ENCODE results near the gene STAT3.
"Not testable (repeated sequence)": the region's sequence is repeated elsewhere in the genome, so short reads cannot be mapped to it uniquely, and the experiment has no call there.

STAT3 gene

GRCh38 chr17:42408061-42408460 lies 19.8 kb upstream of the STAT3 start:
- no peak for DNase-seq

DNA sequence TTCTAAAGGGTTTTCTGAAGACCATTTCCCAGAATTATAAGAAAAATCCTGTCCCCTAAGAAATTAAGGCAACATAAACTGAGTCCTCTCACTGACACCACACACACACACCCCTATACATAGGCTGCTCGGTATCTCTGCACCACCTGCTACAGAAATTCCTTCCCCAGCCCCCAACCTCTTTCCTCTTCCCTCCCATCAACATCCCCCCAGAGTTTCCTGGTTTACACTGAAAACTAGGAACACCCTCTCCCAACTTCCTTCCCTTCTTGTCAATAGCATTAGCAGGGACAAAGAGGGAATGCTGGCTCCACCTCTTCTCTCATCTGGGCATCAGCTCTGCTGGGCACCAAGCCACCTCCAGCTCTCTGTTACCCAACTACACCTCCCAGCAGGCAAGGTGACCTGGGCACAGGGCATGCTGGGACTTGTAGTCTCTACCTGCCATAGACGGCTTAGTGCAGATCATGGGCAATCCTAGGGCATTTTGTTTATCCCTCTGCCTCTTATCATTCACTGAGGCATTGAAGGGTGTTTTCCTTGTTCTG lies 19.1 kb upstream of the STAT3 start:
- no peak for DNase-seq

- peak; percentile 27 for DNase-seq
These were observed 18.5 kb upstream of the STAT3 start for GRCh38 chr17:42406615-42407288.

DNA sequence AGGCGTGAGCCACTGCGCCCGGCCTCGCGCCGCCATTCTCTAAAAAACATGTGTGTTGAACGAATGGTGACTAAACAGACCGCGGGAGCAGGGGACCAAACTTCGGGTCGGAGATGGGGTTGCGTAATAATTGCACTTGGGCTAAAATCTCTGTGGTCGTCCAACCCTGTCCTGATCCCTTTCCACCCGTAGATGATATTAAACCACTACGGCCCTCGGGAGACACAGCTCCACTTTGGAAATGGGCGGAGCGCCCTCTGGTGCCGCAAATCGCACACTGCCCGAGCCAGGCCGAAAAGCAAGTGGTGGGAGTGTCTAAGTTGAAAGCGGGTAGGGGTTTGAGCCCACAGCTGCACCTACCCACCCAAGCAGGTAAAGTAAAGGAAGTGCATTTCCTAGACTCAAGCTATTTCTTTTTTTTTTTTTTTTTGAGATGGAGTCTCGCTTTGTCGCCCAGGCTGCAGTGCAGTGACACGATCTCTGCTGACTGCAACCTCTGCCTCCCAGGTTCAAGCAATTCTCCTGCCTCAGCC lies 17.8 kb upstream of the STAT3 start:
- DNase-seq, result peak; percentile 64

- no peak for DNase-seq
These were observed 16.8 kb upstream of the STAT3 start for GRCh38 chr17:42405076-42405475.

GRCh38 chr17:42404326-42405055 lies 16.2 kb upstream of the STAT3 start:
- DNase-seq, result no peak

GRCh38 chr17:42403150-42403549 lies 14.9 kb upstream of the STAT3 start:
- no peak for DNase-seq

GRCh38 chr17:42402117-42402516 lies 13.9 kb upstream of the STAT3 start:
- no peak for DNase-seq

DNA sequence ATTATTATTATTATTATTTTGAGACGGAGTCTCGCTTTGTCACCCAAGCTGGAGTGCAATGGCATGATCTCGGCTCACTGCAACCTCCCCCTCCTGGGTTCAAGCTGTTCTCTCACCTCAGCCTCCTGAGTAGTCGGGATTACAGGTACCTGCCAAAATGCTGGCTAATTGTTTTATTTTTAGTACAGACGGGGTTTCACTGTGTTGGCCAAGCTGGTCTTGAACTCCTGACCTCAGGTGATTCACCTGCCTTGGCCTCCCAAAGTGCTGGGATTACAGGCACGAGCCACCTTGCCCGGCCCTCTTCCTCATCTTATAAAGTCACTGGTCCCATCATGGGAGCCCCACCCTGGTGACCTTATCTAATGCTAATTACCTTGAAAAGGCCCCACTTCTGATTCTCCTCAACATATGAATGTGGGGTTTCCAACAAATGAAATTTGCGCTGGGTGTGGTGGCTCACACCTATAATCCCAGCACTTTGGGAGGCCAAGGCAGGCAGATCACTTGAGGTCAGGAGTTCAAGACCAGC lies 12.7 kb upstream of the STAT3 start:
- not testable (repeated sequence) for DNase-seq

DNA sequence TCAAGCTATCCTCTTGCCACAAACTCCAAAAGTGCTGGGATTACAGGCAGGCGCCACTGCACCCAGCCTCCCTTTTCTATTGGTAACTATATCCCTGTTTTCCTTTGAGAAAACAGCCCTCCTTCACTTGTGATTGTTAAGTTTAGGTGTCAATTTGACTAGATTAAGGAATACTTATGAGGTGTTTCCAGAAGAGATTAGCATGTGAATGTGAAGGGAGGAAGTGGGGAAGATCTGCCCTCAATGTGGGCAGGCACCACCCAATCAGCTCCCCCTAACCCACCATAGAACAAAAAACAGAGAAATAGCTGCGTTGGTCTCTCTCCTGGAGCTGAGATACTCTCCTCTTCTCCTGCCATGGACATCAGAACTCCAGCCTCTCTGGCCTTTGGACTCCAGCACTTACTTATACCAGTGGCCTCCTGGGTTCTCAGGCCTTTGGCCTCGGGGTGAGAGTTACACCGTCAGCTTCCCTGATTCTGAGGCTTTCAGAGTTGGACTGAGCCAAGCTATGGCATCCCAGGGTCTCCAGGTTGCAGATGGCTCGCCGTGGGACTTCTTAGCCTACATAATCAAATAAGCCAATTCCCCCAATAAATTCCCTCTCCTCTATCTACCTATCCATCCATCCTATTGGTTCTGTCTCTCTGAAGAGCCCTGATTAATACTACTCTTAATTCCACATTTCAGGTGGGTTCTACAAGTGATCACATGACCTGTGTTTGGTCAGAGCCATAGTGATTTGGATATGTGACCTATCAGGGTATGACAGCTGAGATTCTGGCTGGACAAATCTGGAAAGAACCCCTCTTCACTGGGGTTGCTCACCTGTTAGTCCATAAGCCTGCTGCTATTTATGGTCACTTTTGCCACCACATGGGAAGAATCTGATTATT lies 12.0 kb upstream of the STAT3 start:
- DNase-seq, result no peak

DNA sequence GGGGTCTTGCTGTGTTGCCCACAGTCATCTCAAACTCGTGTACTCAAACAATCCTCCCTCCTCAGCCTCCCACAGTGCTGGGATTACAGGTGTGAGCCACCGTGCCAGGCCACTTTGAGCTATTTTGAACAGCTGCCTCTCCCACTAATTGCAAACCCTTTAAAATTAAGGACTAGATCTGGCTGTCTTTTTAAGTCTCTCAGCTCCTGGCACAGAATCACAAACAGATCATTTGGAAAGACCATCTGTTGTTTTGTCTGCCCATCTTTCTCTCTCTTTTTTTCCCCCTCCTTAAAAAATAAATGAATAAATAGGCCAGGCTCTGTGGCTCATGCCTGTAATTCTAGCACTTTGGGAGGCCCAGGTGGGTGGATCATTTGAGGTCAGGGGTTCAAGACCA lies 10.9 kb upstream of the STAT3 start:
- DNase-seq, result no peak

DNA sequence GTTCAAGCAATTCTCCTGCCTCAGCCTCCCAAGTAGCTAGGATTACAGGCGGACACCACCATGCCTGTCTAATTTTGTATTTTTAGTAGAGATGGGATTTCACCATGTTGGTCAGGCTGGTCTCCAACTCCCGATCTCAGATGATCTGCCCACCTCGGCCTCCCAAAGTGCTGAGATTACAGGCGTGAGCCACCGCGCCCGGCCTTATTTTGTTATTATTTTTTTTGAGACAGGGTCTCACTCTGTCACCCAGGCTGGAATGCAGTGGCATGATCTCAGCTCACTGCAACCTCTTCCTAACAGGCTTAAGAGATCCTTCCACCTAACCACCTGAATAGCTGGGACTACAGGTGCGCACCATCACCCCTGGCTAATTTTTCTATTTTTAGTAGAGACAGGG lies 7.4 kb upstream of the STAT3 start:
- DNase-seq, result not testable (repeated sequence)

DNA sequence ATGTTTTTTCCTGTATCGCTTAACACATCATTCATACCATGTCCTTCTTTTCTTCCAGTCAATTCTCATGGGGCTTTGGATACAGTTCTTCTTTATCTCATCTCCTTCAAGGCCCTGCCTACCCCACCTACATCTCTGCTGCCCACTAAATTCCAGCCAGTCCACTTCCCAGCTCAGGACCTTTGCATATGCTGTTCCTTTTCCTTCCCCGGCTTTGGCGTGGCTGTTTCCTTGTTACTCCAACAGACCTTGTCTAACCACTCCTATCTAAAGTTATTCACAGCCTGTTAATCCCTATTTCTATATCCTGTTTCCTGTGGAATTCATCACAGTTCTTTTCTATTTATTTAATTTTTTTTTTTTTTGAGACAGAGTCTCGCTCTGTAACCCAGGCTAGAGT lies 6.6 kb upstream of the STAT3 start:
- no peak for DNase-seq

GRCh38 chr17:42392692-42393415 lies 4.6 kb upstream of the STAT3 start:
- no peak for DNase-seq

DNA sequence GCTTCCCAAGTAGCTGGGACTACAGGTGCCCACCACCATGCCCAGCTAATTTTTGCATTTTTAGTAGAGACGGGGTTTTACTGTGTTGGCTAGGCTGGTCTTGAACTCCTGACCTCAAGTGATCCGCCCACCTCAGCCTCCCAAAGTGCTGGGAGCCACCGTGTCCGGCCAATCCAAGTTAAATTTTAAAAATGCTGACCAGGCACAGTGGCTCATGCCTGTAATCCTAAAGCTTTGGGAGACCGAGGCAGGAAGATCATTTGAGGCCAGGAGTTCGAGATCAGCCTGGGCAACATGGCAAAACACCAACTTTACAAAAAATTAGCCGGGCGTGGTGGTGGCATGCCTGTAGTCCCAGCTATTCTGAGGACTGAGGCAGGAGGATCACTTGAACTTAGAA lies 3.2 kb upstream of the STAT3 start:
- not testable (repeated sequence) for DNase-seq

DNA sequence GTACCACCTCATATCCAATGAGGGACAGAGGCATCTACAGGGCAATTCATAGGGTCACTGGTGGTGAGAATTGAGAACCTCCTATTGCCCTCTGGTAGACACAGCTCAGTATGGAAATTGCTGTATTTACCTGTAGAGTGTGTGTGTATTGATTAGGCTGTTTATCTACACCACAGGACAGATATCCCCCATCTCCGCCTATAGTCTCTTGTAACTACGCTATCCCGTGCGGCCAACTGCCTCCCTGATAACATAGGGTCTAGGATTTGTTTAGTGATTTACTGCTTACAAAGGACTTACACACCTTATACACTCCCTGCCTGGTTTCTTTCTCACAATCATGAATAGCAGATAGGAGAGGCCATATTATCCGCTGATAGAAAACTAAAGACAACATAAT lies 1.7 kb upstream of the STAT3 start:
- no peak for DNase-seq

- no peak for DNase-seq
These were observed 834 bp upstream of the STAT3 start for GRCh38 chr17:42389135-42389417.

- peak; percentile 66 for DNase-seq
These were observed 421 bp downstream of the STAT3 start for GRCh38 chr17:42387661-42388380.

GRCh38 chr17:42386777-42387657 lies 1.2 kb downstream of the STAT3 start:
- DNase-seq, result peak; percentile 83

- DNase-seq, result no peak
These were observed 6.3 kb downstream of the STAT3 start for GRCh38 chr17:42381898-42382297.

GRCh38 chr17:42380935-42381334 lies 7.3 kb downstream of the STAT3 start:
- no peak for DNase-seq
